EH (cell line): ENCODE results near the gene PDK2.

Experiments used
- DNase-seq: peaks from one replicate; pipeline ENCODE4 v3.0.0-alpha.2; 2015; ENCODE audit warnings: low read depth

The PDK2 gene

GRCh38 chr17:50058296-50058953 is 36.7 kb upstream of the PDK2 start:
- DNase-seq = no peak

- no peak for DNase-seq
These were observed 35.9 kb upstream of the PDK2 start for GRCh38 chr17:50059256-50059655.

- peak; percentile 76 for DNase-seq
These were observed 35.3 kb upstream of the PDK2 start for GRCh38 chr17:50059759-50060273.

- DNase-seq = peak; percentile 94
These were observed 34.0 kb upstream of the PDK2 start for GRCh38 chr17:50060951-50061712.

GRCh38 chr17:50061713-50062045 is 33.5 kb upstream of the PDK2 start:
- peak; percentile 20 for DNase-seq

- peak; percentile 98 for DNase-seq
These were observed 32.6 kb upstream of the PDK2 start for GRCh38 chr17:50062293-50063243.

- peak; percentile 66 for DNase-seq
These were observed 31.4 kb upstream of the PDK2 start for GRCh38 chr17:50063561-50064252.

GRCh38 chr17:50064253-50065001 is 30.7 kb upstream of the PDK2 start:
- DNase-seq = peak; percentile 99

GRCh38 chr17:50065056-50065455 is 30.1 kb upstream of the PDK2 start:
- no peak for DNase-seq

- DNase-seq = no peak
These were observed 28.2 kb upstream of the PDK2 start for GRCh38 chr17:50066995-50067394.

GRCh38 chr17:50067996-50068395 is 27.2 kb upstream of the PDK2 start:
- DNase-seq = no peak

GRCh38 chr17:50070908-50071680 is 24.1 kb upstream of the PDK2 start:
- DNase-seq = no peak

GRCh38 chr17:50071692-50072091 is 23.5 kb upstream of the PDK2 start:
- no peak for DNase-seq

GRCh38 chr17:50072130-50072529 is 23.0 kb upstream of the PDK2 start:
- DNase-seq = no peak

GRCh38 chr17:50072925-50073324 is 22.2 kb upstream of the PDK2 start:
- no peak for DNase-seq

GRCh38 chr17:50074227-50074626 is 20.9 kb upstream of the PDK2 start:
- no peak for DNase-seq

GRCh38 chr17:50075446-50076032 is 19.6 kb upstream of the PDK2 start:
- no peak for DNase-seq

- no peak for DNase-seq
These were observed 18.9 kb upstream of the PDK2 start for GRCh38 chr17:50076221-50076590.

GRCh38 chr17:50076591-50077235 is 18.4 kb upstream of the PDK2 start:
- DNase-seq = no peak
